RPMI7951 (cell line): ENCODE results near the gene TRIL. TPM values are rescaled to one million over a fixed set of nuclear protein-coding genes. Genes with fewer than 3 reads are reported as not detected.

ENCODE experiments used
- DNase-seq: peaks from one replicate; pipeline ENCODE4 v3.0.0-alpha.2; 2012; ENCODE audit warnings: low read depth
- total RNA-seq: library from RNA; depleted of rRNA; stranded (reverse); fragments of >200 nt; shearing (Covaris generic); gene quantifications from 2 replicates; pipeline ENCODE4 v1.2.3, GENCODE V29; 2014; rRNA removed

TRIL gene
- 6.4 and 7.1 TPM in 2 replicates for total RNA-seq

- peak; percentile 90 for DNase-seq
Observed at GRCh38 chr7:28958235-28958979, at the start of gene TRIL. TSS of gene TRIL (minus strand) at chr7:28958330. CDS start at chr7:28958046, 284 bp downstream.

- no peak for DNase-seq
Observed at GRCh38 chr7:29007127-29007526, 49.0 kb upstream of the TRIL start.

- peak; percentile 61 for DNase-seq
Observed at GRCh38 chr7:29005829-29006228, 47.7 kb upstream of the TRIL start.

GRCh38 chr7:29005406-29005805 lies 47.3 kb upstream of the TRIL start:
- no peak for DNase-seq

- DNase-seq, result no peak
Observed at GRCh38 chr7:29003703-29004102, 45.6 kb upstream of the TRIL start.

- DNase-seq, result no peak
Observed at GRCh38 chr7:29000717-29001076, 42.6 kb upstream of the TRIL start.

- no peak for DNase-seq
Observed at GRCh38 chr7:28999895-29000716, 42.0 kb upstream of the TRIL start.

- no peak for DNase-seq
Observed at GRCh38 chr7:28999427-28999826, 41.3 kb upstream of the TRIL start.

GRCh38 chr7:28998105-28998504 lies 40.0 kb upstream of the TRIL start:
- no peak for DNase-seq

- no peak for DNase-seq
Observed at GRCh38 chr7:28996836-28997235, 38.7 kb upstream of the TRIL start.

- DNase-seq, result no peak
Observed at GRCh38 chr7:28993371-28993770, 35.2 kb upstream of the TRIL start.

- DNase-seq, result no peak
Observed at GRCh38 chr7:28992798-28993197, 34.7 kb upstream of the TRIL start.

- DNase-seq, result peak; percentile 62
Observed at GRCh38 chr7:28990200-28990960, 32.2 kb upstream of the TRIL start.

GRCh38 chr7:28989211-28989980 lies 31.3 kb upstream of the TRIL start:
- DNase-seq, result peak; percentile 43

GRCh38 chr7:28988810-28989209 lies 30.7 kb upstream of the TRIL start:
- DNase-seq, result peak; percentile 98

- DNase-seq, result peak; percentile 28
Observed at GRCh38 chr7:28988091-28988490, 30.0 kb upstream of the TRIL start.

GRCh38 chr7:28986765-28987110 lies 28.6 kb upstream of the TRIL start:
- DNase-seq, result peak; percentile 42

GRCh38 chr7:28986028-28986764 lies 28.1 kb upstream of the TRIL start:
- DNase-seq, result no peak

GRCh38 chr7:28984631-28985030 lies 26.5 kb upstream of the TRIL start:
- peak; percentile 95 for DNase-seq

- DNase-seq, result no peak
Observed at GRCh38 chr7:28984217-28984616, 26.1 kb upstream of the TRIL start.
